Hematopoietic multipotent progenitor cell treated with erythropoietin and hydrocortisone succinate and interleukin-3 and kit ligand, for 4 days (in vitro differentiated cells): ENCODE results near the gene SAMD13.
A peak's percentile ranks its signal among the peaks of the same experiment; 100 is the strongest.
"Not testable (repeated sequence)": the region's sequence is repeated elsewhere in the genome, so short reads cannot be mapped to it uniquely, and the experiment has no call there.

Experiments
- DNase-seq: peaks from one replicate; pipeline ENCODE4 v3.0.0-alpha.2; 2015

SAMD13 gene

DNA sequence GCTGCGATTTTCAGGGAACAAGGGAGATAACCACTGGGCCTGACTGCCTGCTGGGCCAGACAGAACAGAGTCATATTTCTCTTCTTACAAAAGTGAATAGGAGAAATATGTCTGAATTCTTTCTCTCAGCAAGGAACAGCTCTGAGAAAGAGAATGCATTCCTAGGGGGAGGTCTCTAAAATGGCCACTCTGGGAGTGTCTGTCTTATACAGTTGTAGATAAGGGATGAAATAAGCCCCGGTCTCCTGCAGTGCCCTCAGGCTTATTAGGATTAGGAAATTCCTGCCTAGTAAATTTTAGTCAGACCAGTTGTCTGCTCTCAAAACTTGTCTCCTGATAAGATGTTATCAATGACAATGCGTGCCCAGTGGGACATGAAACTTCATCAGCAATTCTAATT is 14.1 kb upstream of the SAMD13 start:
- not testable (repeated sequence) for DNase-seq

DNA sequence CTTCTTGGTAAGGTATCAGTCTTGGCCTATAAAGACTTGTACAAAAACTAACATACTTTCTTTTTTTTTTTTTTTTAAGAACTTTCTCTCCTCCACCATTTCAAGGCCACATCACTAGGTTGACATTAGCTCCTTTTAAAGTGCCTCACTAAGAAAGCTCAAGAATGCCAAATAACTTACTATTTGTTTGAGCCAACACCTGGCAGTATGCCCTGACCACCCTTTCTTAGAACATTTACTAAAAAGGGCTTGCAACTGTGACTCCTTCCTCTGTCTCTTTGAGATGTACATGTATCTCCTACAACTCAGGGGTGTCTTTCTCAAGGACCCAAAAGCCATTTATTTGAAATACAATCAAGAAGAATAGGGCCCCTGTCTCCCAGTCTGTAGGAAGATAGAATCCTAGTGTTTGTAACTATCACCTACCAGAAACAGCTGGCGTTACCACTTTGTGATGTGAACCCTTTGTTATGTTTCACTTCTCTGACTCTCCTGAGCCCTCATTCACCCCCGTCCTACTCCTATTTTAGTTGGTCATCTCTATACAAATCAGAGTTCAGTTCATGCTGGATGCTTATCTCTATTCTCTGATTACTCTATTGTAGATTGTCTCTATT is 12.2 kb upstream of the SAMD13 start:
- DNase-seq, result no peak

DNA sequence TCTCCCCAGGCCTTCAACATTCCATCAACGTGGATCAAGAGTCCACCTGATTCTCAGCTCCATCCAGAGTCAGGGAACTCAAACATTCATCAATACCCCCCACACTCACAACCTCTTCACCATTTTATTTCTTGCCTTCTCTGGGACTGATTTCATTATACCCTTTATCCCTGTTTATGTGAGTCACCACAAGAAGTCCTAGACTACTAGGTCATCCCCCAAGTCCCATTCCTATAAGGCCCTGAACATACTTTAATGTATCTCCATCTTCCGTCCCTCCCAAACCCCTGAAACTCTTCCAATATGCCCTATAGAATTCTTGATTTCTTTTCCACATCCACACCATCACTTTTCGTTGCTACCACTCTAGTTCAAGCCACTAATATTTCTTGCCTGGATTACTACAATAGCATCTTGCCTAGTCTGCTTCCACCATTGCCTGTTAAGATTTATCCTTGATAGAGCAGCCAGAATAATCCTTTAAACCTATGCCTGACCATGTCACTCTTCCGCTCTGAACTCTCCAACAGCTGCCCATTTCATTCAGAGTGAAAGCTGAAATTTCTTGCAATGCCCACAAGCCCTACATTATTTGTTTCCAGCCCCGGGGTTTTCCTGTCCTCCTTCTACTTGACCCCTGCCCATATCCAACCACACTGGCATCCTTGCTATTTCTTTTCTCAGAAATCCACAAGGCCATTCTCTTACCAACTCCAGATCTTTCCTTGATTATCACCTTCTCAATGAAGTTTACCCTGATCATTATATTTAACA is 9.4 kb upstream of the SAMD13 start:
- no peak for DNase-seq

DNA sequence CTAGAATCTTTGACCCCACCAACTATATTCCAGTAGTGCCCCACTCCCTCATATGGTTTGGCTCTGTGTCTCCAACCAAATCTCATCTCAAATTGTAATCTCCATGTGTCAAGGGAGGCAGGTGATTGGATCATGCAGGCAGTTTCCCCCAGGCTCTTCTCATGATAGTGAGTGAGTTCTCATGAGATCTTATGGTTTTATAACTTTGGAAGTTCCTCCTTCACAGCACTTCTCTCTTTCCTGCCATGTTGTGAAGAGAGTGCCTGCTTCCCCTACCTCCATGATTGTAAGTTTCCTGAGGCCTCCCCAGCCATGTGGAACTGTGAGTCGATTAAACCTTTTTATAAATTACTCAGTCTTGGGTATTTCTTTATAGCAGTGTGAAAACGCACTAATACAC is 7.7 kb upstream of the SAMD13 start:
- DNase-seq, result no peak

DNA sequence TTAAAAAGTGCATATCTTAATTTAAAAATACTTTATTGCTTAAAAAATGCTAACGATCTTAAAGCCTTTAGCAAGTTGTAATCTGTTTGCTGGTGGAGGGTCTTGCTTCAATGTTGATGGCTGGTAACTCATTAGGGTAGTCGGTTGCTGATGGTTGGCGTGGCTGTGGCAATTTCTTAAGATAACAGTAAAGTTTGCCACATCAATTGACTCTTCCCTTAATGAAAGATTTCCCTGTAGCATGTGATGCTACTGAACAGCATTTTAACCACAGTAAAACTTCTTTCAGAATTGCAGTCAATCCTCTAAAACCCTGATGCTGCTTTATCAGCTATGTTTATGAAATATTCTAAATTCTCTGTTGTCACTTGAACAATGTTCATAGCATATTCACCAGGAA is 6.8 kb upstream of the SAMD13 start:
- peak; percentile 35 for DNase-seq

DNA sequence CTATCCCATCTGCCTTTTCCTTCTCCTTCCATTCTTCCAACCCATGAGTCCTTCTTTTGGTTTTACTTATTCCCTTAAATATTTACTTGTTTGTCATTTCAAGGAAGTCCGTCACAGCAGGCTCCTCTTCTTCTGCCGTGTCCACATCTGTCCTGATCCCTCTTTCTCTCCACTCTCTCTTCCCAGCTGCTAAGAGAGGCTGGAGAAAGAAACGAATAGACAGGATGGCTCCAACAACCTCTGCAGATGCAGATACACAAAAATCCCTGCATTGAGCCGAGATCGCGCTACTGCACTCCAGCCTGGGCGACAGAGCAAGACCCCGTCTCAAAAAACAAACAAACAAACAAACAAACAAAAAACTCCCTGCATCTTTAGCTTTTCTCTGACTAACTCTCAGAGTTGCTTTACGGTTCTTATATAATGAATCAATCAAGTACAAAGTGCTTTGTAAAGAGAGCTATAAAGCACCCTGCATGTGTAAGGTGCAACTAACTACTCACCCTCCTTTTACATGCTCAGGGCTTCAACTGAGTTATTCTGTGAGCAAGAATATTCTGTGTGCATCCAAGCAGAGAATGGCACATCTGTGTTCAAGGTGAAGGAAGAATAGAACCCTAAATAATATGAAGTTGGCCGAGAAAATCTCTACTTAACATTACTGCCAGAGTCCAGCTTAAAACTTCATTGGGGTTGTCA is 3.8 kb upstream of the SAMD13 start:
- no peak for DNase-seq

DNA sequence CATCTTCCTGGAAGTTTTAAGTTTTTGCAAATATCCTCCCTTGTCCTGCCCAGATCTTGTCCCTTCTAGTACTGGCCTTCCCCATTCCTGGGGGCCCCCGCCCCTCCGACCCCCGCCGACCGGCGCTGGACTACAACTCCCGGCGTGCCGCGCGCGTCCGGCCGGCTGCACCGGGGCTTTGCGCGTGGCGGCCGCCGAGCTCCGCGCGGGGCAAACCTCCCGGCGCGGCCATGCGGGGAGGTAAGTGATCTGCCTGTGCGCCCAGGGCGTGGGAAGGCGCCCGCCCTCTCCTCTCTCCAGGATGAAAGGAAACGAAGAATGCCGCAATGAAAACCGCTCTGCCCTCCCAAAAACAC is 3.2 kb upstream of the SAMD13 start:
- peak; percentile 85 for DNase-seq

DNA sequence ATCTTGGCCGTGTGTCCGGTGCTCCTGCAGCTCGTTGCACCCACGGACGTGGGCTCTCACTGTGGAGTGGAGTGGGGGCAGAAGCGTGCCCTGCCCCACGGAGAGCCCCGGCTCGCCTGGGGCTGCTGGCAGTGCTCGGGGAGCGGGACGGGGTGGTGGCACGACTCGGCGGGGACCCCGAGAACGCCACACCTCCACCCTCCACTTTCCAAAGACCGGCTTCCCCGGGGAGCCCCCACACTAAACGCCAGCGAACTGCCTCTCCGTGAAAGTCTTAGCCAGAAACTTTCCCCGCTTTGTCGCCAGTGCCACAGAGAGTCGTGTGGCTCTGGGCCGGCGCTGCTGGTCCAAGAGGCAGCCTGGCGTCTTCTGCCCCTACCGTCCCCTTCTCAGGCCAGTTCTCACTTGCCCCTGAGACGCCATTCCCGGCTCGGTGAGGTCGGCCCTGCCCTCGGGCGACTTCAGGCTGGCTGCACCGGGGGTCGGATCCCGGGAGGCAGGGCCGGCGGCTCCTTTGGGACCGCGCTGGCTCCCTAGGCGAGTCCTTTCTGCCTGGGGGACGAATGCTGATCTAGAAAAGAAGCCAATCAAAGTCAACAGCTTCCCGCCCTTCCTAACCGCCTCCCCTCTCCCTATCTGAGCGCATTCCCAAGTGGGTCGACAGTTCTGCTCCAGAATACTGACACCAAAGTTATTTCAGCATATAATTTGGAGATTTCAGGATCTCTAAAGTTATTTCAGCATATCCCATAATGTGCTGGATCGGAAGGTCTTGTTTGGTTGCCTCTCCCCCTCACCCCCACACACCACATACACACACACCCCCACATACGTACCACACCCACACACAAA is 2.6 kb upstream of the SAMD13 start:
- DNase-seq, result peak; percentile 87

DNA sequence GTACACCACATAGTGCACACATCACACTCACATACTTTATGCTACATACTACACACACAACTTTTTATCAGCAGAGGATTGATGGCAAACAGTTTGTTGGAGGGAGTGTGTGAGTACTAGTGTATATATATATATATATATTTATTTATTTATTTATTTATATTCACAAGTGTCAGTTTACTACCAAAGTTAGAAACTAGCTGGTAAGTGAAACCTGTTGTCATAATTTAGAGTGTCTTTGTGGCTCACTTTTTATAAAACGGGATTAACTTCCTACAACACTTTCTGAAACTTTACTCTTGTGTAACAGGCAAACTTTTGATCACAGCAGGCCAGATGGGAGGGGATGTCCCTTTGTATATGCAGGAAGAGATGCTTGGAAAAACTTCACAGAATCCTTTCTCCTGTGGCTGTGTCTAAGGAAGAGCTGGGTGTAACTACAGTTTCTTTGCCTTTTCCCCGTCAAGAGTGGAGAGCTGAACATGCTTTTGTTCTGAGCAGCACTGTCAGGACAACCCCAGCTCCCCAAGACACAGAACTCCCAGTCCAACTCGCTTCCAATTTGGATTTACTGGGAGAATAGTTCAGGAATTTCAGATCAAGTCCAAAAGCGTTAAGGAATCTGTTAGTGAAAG is 1.9 kb upstream of the SAMD13 start:
- DNase-seq, result peak; percentile 47

DNA sequence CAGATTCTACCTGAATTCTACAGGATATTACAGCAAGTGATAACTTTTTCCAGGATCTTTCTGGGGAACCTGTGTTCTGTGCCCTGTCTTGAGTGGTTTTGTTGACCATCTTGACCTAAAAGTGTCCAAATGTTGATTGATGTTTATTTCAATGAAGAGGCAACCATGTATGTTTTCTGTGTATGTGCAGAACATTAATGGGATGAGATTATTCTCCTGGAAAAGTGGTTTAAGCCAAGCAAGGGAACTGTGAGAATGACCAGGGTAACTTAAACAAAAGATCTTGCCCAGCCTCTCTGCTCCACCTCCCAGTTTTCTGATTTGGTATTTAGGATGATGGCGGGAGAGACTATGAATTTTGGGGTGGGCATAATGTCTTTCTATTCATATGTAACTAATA is 1.0 kb upstream of the SAMD13 start:
- no peak for DNase-seq

DNA sequence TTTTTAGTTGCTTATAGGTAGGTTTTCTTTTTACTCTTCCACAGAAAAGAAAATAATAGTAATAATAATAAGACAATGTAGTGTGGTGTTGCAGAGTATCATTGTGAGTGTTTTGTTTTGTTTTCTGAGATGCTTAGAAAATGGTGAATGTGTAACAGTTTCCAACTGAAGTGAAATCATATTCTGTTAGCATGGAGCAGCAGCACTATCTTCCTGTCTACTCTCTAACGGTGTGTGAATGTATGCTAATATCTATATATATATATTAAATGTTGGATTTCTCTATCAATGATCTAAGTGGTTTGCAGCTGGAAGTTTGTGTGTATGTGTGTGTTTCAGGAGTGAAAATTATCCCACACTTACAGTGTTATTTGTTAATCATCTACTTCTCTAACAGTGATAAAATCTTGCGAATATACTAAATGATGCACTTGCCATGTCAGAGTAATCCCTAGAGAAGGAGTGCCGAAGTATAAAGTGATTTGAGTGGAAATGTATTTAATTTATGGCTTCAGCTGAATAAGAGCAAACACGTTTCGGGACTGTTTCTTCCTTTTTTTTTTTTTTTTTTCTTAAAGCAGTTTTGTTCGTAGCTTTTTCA is 377 bp downstream of the SAMD13 start:
- DNase-seq, result peak; percentile 31

DNA sequence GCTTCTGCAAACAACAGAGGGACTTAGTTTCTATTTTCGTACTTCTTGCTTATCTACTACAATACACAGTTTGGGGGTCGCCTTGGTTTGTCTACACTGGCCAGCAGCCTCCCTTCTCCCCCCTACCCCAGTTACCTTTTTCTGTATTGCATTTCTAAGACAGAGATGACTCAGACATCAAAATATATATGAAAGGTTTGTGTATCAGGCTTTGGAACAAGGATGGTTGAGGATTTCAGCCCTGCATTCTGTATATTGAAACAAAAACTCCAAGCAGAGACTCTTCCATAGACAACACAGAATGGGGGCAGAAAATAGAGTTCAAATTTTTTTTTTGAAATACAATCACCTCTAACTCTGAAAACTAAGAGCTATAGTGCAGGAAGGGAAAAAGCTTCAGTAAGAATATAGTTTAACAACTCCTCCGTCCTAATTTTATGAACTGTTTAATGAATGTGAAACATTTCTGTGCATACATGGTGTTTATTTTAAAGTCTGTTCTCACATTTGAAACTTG is 1.9 kb downstream of the SAMD13 start:
- peak; percentile 47 for DNase-seq

DNA sequence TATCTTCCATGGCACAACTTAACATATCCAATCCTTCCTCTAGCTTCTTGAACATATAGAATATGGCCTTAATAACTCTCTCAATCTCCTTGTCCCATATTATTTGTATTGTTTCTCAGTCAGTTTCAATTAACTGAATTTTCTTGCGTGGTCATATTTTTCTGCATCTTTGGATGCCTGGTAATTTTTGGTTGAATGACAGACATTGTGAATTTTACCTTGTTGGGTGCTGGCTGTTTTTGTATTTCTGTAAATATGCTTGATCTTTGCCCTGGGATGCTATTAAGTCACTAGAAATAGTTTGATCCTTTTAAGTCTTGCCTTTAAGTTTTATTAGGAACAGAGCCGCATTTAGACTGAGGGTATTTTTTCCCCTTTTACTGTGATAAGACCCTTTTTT is 5.9 kb downstream of the SAMD13 start:
- no peak for DNase-seq

DNA sequence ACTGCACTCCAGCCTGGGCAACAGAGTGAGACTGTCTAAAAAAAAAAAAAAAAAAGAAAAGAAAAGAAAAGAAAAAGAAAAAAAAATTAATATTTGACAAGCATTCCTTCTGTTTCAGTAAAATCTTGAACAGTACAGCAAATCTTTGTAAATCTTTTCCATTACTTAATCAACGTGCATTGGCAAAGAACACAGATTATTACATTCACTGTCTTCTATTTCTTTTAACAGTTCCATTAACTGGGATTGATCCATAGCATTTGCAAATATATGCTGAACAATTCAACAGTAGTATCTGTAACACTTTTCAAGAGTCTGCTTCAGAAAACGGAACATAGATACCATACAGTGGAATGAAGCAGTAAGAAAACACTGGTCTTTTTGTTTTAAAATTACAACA is 9.8 kb downstream of the SAMD13 start:
- no peak for DNase-seq

DNA sequence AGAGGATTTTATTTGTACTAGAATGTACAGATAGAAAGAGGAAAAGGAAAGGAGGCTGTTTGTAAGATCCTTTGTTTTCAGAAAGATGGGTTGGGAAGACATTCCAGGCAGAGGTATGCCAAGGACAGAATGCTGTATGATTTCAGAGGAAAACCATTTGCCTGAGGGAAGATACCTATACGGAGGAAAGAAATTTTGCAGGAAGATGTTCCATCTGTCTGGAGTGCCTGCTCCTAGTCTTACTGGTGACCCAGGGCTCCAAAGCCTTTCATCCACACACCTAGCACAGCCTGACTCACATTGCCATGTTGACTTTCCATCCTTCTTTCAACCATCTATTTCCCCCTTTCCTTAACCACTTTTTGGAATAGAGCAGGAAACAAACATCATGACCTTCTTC is 18.2 kb downstream of the SAMD13 start:
- no peak for DNase-seq

DNA sequence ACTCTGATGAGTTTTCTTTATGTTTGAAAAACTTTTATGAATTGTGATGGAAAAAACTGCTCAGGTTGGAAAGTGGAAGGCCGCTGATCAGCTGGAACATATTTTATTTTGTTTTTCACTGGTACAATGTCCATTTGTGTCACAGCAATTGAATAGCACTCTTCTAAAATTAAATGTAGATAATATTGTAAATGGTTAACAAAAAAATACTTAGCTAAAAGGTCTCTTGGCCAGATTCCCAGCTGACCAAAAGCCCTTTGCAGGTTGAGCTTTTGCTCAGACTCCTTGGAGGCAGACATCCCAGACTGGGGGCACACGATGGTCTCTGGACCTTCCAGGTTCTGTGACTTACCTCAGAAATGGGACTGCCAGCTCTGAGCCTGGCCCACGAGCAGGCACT is 26.3 kb downstream of the SAMD13 start:
- no peak for DNase-seq

DNA sequence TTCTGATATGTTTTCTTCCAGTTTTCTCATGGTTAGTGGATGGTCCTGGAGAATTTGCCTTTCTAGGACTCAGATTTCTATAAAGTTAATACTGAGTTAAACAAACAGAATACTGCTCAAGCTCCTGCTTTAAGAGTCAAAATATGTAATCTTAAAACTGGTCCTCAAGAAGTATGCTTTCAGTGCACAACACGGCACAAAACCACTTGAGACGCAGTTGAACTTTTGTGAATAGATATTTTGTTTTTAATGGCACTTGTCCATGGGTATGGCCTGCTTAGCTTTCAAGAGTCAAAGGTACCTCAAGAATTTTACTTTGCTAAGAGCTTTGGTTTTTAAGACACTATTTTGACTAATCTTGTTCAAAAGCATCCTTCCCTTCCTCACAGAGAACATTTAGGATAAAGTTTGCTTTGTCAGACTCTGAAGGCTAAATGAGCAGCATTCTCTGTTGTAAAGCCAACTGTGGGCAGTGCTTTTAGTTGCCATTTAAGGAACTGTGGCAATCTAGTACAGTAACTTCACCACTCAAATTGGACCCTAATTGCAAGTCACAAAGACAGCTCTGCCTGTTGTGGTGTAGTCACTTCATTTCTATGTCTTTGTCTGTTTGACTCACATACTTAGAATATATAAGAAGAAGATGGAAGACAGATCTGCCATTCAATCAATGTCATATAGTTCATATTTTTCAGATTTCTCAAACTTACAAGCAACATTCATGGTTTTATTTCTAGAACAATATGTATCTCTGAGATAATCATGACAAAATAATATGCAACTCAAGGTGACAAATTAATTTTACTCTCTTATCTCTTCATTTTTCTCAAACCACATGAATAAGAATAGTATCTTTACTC is 28.8 kb downstream of the SAMD13 start:
- DNase-seq, result no peak

DNA sequence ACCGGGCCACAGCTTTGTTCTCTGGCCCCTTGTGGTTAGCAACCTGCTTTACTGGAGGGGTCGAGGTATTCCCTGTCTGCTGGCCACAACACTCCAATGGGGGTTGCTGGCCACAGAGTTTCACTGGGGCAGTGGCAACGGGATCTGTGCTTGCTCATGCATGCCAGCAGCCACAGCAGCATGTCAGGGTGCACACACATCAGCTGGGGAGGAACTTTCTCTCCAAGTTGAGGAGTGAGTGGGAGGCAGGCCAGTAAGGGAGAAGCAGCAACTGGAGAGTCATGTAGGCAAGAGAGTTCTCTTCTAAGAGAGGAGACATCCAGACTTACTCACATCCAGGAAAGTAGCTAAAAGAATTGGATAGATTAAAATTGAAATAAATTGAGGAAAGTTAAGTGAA is 38.0 kb downstream of the SAMD13 start:
- DNase-seq, result no peak

DNA sequence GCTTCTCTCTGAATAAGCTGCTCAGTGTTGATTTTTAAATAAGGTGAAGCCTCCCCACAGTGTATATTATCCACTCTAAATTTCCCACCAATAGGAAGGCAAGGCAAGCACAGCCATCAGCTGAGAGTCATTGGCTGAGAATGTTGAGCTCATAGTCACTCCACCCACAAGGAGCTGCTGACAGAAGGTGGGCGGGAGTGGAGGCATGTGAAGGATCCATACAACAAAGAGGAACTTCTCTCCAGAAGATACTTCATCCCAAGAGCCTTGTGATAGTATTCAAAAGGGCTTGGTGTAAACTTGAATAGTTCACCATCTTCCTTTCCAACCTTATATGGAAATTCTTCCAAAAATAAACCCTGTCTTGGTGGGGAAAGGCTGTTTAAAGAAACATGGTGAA is 42.8 kb downstream of the SAMD13 start:
- no peak for DNase-seq

DNA sequence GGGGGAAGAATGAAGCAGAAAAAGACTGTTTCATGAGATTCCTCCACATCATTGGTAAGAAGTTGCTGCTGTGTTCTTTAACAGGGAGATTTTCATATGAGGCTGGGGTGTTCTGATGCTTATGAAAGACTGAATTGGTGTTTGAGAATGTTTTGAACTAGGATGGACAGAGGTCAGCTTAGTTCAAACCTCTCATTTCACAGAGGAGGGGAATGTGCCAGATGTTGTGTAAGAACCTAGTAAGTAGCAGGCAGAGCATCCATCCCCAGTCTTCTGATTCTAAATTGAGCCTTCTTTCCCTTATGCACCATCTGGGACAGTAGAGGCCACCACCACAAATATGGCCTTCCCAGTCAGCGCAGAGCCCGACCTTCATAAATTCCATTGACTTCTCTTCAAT is 43.7 kb downstream of the SAMD13 start:
- DNase-seq, result no peak

DNA sequence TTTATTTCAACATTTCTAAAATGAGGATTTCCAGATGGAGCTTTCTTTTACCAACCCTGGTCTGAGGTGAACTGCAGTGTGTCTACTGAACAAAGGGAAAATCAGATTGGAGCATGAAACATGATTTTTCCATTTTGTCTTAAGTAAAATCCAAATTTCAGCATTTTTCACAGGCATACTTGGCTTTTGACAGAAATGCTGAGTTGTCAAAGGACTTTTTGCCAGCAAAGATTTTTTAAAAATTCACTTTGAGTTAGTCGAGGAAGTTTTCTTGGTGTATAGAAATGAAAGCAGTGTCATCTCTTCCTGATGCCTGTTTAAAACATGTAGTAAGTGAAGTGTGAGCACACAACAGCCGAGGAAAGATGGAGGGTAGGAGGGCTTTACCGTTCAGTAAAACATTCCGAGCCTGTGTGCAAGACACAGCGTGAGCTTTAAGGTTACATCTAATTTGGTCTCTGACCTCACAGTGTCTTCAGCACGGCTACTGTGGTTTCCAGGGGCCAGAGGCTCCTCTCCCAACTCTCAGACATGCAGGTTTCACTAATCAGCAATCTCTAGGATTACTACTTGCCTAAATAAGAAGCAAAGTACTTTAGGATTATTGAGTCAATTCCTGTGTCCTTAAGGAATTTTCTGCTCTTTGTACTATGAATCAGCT is 45.9 kb downstream of the SAMD13 start:
- DNase-seq, result no peak
